Mucosa of rectum (tissue), 2 donors: ENCODE data around the gene GRM1.

ENCODE experiments used
- H3K27ac ChIP-seq, 2 donors: one replicate each; pipeline ENCODE4 v1.7.0; 2013; ENCODE audit warnings: inconsistent platforms in 2 of 2, low read depth in 2 of 2, low read length in 2 of 2
- H3K27me3 ChIP-seq, 2 donors: one replicate each; pipeline ENCODE4 v1.7.0; 2013; ENCODE audit warnings: low read length in 2 of 2; ENCODE audit not compliant: control insufficient read depth in 2 of 2, insufficient read depth in 2 of 2
- H3K36me3 ChIP-seq, 2 donors: one replicate each; pipeline ENCODE4 v1.7.0; 2013; ENCODE audit warnings: low read length in 2 of 2; ENCODE audit not compliant: control insufficient read depth in 2 of 2, insufficient read depth in 2 of 2
- H3K4me1 ChIP-seq, 2 donors: one replicate each; pipeline ENCODE4 v1.7.0; 2013; ENCODE audit warnings: low read length in 2 of 2, mild to moderate bottlenecking in 1 of 2; ENCODE audit not compliant: control insufficient read depth in 2 of 2, insufficient read depth in 2 of 2
- H3K4me3 ChIP-seq, 2 donors: one replicate each; pipeline ENCODE4 v1.7.0; 2013; ENCODE audit warnings: low read length in 2 of 2
- H3K9ac ChIP-seq, 2 donors: one replicate each; pipeline ENCODE4 v1.7.0; 2013; ENCODE audit warnings: low read length in 2 of 2, low read depth in 1 of 2, mild to moderate bottlenecking in 1 of 2
- H3K9me3 ChIP-seq, 2 donors: one replicate each; pipeline ENCODE4 v1.7.0; 2013; ENCODE audit warnings: low read length in 2 of 2; ENCODE audit not compliant: control insufficient read depth in 2 of 2
- donor health status: healthy.
- donor health status: Normal muscosa, but diverticular disease.

The GRM1 gene

GRCh38 chr6:146305092-146305491 lies 276.2 kb downstream of the GRM1 start:
- Histone ChIP-seq H3K9me3 (no peaks in the 10 kb centered on the region), H3K27ac (no peak overlapping the region), H3K4me3 (no peak overlapping the region), H3K36me3 (no peaks in the 10 kb centered on the region), H3K27me3 (no peaks in the 10 kb centered on the region), H3K9ac (no peak overlapping the region), H3K4me1 (no peaks in the 10 kb centered on the region)

- H3K4me1 ChIP-seq, result no peaks in the 10 kb centered on the region
Observed at GRCh38 chr6:146305951-146306350, 277.1 kb downstream of the GRM1 start.

DNA sequence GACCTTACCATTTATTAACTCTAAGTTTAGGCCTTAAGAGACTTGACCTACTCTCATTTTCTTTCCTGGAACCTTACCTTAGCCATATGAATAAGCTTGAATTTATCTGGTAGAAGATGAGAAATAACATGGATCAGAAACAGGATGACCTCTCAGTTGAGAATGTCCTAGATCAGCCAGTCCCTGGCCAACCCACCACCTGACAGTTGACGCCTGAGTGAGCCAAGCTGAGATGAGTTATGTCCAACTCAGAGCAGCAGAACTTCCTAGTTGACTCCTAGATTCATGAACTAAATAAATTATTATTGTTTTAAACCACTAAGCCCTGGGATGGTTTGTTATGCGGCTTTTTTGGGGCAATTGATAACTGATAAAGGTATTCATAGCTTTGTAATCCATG lies 281.8 kb downstream of the GRM1 start:
- no peak overlapping the region for H3K27ac ChIP-seq
- no peaks in the 10 kb centered on the region for H3K9me3 ChIP-seq
- no peaks in the 10 kb centered on the region for H3K27me3 ChIP-seq
- H3K4me3 ChIP-seq, result no peak overlapping the region
- no peak overlapping the region for H3K9ac ChIP-seq
- H3K36me3 ChIP-seq, result no peaks in the 10 kb centered on the region
- no peaks in the 10 kb centered on the region for H3K4me1 ChIP-seq

More at GRCh38 chr6:146305951-146306350, 277.1 kb downstream of the GRM1 start:
- Histone ChIP-seq H3K27ac (no peak overlapping the region), H3K9me3 (no peaks in the 10 kb centered on the region), H3K4me3 (no peak overlapping the region), H3K9ac (no peak overlapping the region), H3K27me3 (no peaks in the 10 kb centered on the region), H3K36me3 (no peaks in the 10 kb centered on the region)

DNA sequence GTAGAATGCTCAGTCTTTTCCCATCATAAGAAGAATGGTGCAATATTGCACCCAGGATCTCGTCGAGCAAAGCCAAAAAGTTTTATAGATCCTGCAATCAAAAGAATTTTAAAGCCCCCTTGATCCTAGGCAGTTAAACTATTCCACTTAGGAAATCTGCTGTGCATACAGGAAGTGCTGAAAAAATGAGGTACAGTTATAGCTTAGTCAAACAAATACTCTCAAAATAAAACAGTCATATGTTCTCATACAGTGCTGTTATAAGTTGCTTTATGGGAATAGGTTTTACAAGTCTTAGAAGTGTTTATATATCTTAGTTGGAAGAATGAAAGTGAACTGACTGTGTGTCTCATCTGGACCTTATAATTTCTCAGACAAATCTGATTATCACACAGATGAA lies 282.2 kb downstream of the GRM1 start:
- no peaks in the 10 kb centered on the region for H3K4me1 ChIP-seq
- H3K27ac ChIP-seq, result no peak overlapping the region
- no peaks in the 10 kb centered on the region for H3K36me3 ChIP-seq
- H3K9ac ChIP-seq, result no peak overlapping the region
- no peaks in the 10 kb centered on the region for H3K27me3 ChIP-seq
- no peaks in the 10 kb centered on the region for H3K9me3 ChIP-seq
- no peak overlapping the region for H3K4me3 ChIP-seq

- H3K9me3 ChIP-seq, result no peaks in the 10 kb centered on the region
- no peaks in the 10 kb centered on the region for H3K27me3 ChIP-seq
- no peaks in the 10 kb centered on the region for H3K4me1 ChIP-seq
- H3K9ac ChIP-seq, result no peak overlapping the region
- H3K27ac ChIP-seq, result no peak overlapping the region
- H3K4me3 ChIP-seq, result no peak overlapping the region
- H3K36me3 ChIP-seq, result no peaks in the 10 kb centered on the region
Observed at GRCh38 chr6:146312608-146313007, 283.7 kb downstream of the GRM1 start.

DNA sequence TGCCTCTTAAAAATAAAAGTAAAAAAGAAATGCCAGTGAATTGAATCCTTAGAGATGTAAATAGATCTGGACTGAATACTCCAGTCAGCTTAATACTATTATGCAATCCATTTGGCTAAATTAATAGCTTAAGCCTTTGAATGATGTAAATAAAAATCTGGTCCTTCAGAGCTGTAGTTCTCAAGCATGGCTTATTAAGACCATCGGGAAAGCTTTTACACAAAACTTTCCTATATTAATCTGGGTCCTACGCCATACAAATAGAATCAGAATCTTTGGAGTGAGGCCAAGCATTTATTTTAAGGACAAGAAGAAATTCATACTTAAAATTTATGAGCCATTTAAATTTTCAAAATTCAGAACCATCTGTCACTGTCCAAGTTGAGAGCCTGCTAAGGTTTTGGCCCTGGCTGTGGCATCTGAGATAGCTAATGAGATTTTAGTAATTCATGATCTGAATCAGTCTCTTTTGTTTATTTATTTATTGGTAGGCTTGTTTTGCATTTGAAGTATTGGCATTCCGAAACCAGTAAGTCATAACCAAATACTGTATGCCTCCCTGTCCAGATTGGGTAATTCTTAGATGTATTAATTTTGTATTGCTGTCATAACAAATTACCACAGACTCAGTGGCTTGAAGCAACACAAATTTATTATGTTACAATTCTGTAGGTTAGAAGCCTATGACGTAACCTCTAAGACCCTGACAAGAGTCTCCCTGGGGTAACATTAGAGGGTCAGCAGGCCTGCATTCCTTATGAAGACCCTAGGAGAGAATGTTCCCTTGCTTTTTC lies 286.7 kb downstream of the GRM1 start:
- Histone ChIP-seq H3K9me3 (no peaks in the 10 kb centered on the region), H3K9ac (no peak overlapping the region), H3K4me3 (no peak overlapping the region), H3K27ac (no peak overlapping the region), H3K27me3 (no peaks in the 10 kb centered on the region), H3K36me3 (no peaks in the 10 kb centered on the region), H3K4me1 (no peaks in the 10 kb centered on the region)

DNA sequence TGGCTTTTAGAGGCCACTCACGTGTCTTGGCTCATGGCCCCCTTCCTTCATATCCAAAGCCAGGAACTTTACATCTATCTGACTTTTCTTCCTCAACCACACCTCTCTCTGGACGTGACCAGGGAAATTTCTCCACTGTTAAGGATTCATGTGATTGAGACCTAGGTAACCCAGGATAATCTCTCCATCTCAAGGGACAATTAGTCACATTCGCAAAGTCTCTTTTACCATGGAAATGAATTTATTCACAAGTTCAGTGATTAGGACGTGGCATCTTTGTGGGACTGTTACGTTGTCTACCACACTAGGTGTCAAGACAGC lies 287.3 kb downstream of the GRM1 start:
- H3K36me3 ChIP-seq, result no peaks in the 10 kb centered on the region
- H3K27me3 ChIP-seq, result no peaks in the 10 kb centered on the region
- no peak overlapping the region for H3K27ac ChIP-seq
- H3K9ac ChIP-seq, result no peak overlapping the region
- no peaks in the 10 kb centered on the region for H3K4me1 ChIP-seq
- H3K4me3 ChIP-seq, result no peak overlapping the region
- no peaks in the 10 kb centered on the region for H3K9me3 ChIP-seq

GRCh38 chr6:146331013-146331412 lies 302.2 kb downstream of the GRM1 start:
- H3K9ac ChIP-seq, result no peak overlapping the region

DNA sequence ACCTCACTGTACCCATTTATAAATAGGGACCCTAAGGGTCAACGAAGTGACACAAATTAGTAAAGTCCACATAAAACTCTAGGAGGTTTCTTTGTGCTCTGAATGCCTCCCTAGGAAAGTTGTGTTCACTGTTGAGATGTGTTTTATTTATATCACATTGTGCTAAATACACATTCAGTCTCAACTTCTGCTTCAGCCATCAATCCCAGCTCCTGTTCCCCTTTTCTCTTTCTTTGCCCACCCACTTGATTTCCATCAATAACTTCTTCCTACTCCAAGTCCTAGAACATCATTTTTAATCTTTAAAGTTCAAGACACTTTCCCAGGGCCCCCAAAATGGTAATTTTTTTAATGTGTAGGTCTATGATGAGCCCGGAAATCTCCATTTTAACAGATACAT lies 306.5 kb downstream of the GRM1 start:
- no peak overlapping the region for H3K4me3 ChIP-seq
- H3K27me3 ChIP-seq, result no peaks in the 10 kb centered on the region
- no peaks in the 10 kb centered on the region for H3K4me1 ChIP-seq
- H3K9ac ChIP-seq, result no peak overlapping the region
- H3K9me3 ChIP-seq, result no peaks in the 10 kb centered on the region
- no peak overlapping the region for H3K27ac ChIP-seq
- no peaks in the 10 kb centered on the region for H3K36me3 ChIP-seq

More at GRCh38 chr6:146331013-146331412, 302.2 kb downstream of the GRM1 start:
- no peak overlapping the region for H3K4me3 ChIP-seq
- no peaks in the 10 kb centered on the region for H3K27me3 ChIP-seq
- no peaks in the 10 kb centered on the region for H3K9me3 ChIP-seq
- H3K4me1 ChIP-seq, result no peaks in the 10 kb centered on the region
- no peak overlapping the region for H3K27ac ChIP-seq
- H3K36me3 ChIP-seq, result no peaks in the 10 kb centered on the region

- Histone ChIP-seq H3K4me3 (no peak overlapping the region), H3K9ac (no peak overlapping the region), H3K9me3 (no peaks in the 10 kb centered on the region), H3K36me3 (no peaks in the 10 kb centered on the region), H3K4me1 (no peaks in the 10 kb centered on the region), H3K27ac (no peak overlapping the region), H3K27me3 (no peaks in the 10 kb centered on the region)
Observed at GRCh38 chr6:146336191-146336590, 307.3 kb downstream of the GRM1 start.
